K562 (cell line): ENCODE results near the gene MEF2B. TPM values are rescaled to one million over a fixed set of nuclear protein-coding genes. Genes with fewer than 3 reads are reported as not detected.

Experiments
- ATAC-seq: fragments of 200-7000 bp; cut with Tn5 transposase; 3 replicates; pipeline ENCODE4 v1.9.1; 2020; ENCODE audit warnings: moderate library complexity
- BruUV-seq: library from RNA; stranded (reverse); fragments of 400-500 nt; replicated peaks from 2 replicates; lab custom pipeline; 2021; lab: Mats Ljungman, UMichigan
- CTCF ChIA-PET: fragments of 300-600 bp; formaldehyde crosslinking; extraction: SDS; loops from one replicate; lab custom pipeline; 2021; ENCODE audit warnings: low intra/inter-chr PET ratio; lab: Yijun Ruan, JAX
- POLR2A ChIA-PET: fragments of 300-600, 350-650 bp; sonication (Branson Sonifier 250); formaldehyde crosslinking; extraction: SDS; loops from one replicate; lab custom pipeline; 2021; ENCODE audit warnings: antibody characterized with exemption, inconsistent platforms; lab: Yijun Ruan, JAX
- DNase-seq, 4 experiments: peaks; one replicate each; pipeline versions ENCODE4 v3.0.0 to v3.0.0-alpha.2; 2011 to 2018; ENCODE audit warnings: low spot score in 3 of 4, mixed read lengths in 3 of 4; ENCODE audit errors: extremely low read depth in 1 of 4
- FAIRE-seq: peaks from 2 replicates; lab custom pipeline; 2011; peaks lifted over from hg19 to GRCh38; lab: Jason Lieb, UNC
- H2AFZ ChIP-seq: 2 replicates; pipeline ENCODE4 v1.6.0; 2011; ENCODE audit warnings: low read depth, low read length, control low read depth, inconsistent platforms
- H3K27ac ChIP-seq: fragments of 200-600 bp; 3 replicates; pipeline ENCODE4 v1.8.0; 2011; ENCODE audit warnings: low read depth, mild to moderate bottlenecking, control low read depth, inconsistent platforms, low read length, moderate library complexity, mixed read lengths; ENCODE audit errors: extremely low read depth
- H3K27me3 ChIP-seq, 2 experiments: fragments of 300-600 bp in 1 of 2; 2 replicates in 1 of 2; 3 replicates in 1 of 2; pipeline versions ENCODE4 v1.6.0 to v1.8.0; 2011; ENCODE audit warnings: inconsistent platforms in 2 of 2, low read length in 2 of 2, mild to moderate bottlenecking in 1 of 2, mixed read lengths in 1 of 2, moderate library complexity in 1 of 2; ENCODE audit not compliant: control insufficient read depth in 2 of 2, insufficient read depth in 2 of 2
- H3K36me3 ChIP-seq: fragments of 300-600 bp; 3 replicates; pipeline ENCODE4 v1.8.0; 2011; ENCODE audit warnings: mild to moderate bottlenecking, low read length, inconsistent platforms; ENCODE audit not compliant: control insufficient read depth, insufficient read depth
- H3K4me1 ChIP-seq, 2 experiments: fragments of 200-600 bp in 1 of 2; replicated peaks in 1 of 2; 2 replicates in 1 of 2; 3 replicates in 1 of 2; pipeline versions ENCODE4 v1.5.1 to v1.8.0; 2011; ENCODE audit warnings: inconsistent platforms in 2 of 2, low read length in 2 of 2, mild to moderate bottlenecking in 1 of 2, mixed read lengths in 1 of 2, moderate library complexity in 1 of 2; ENCODE audit not compliant: control insufficient read depth in 2 of 2, insufficient read depth in 2 of 2
- H3K4me2 ChIP-seq: 2 replicates; pipeline ENCODE4 v1.6.1; 2011; ENCODE audit warnings: low read length, control low read depth, inconsistent platforms, mixed read lengths; ENCODE audit not compliant: insufficient read depth
- H3K4me3 ChIP-seq: fragments of 200-600 bp; sonication (generic), shearing (Covaris generic); 2 replicates; pipeline ENCODE4 v1.5.1; 2016; ENCODE audit warnings: control low read depth, inconsistent platforms
- H3K79me2 ChIP-seq: fragments of 200-600 bp; 3 replicates; pipeline ENCODE4 v1.8.0; 2011; ENCODE audit warnings: low read length, inconsistent platforms; ENCODE audit not compliant: control insufficient read depth, insufficient read depth
- H3K9ac ChIP-seq, 2 experiments: 2 replicates each; pipeline versions ENCODE4 v1.6.0 to v1.6.1; 2011; ENCODE audit warnings: low read depth in 2 of 2, low read length in 2 of 2, control low read depth in 1 of 2, inconsistent platforms in 1 of 2, mild to moderate bottlenecking in 1 of 2, mixed read lengths in 1 of 2; ENCODE audit not compliant: insufficient read depth in 1 of 2
- H3K9me1 ChIP-seq: one replicate; pipeline ENCODE4 v1.6.0; 2011; ENCODE audit warnings: inconsistent platforms, mild to moderate bottlenecking, low read length, moderate library complexity; ENCODE audit not compliant: control insufficient read depth, insufficient read depth
- H3K9me3 ChIP-seq: replicated peaks from 2 replicates; pipeline ENCODE4 v1.5.1; 2011; ENCODE audit warnings: low read depth, low read length, inconsistent platforms; ENCODE audit not compliant: control insufficient read depth, insufficient read depth
- H4K20me1 ChIP-seq: replicated peaks from 2 replicates; pipeline ENCODE4 v1.6.1; 2011; ENCODE audit warnings: low read length, inconsistent platforms, mixed read lengths; ENCODE audit not compliant: control insufficient read depth, insufficient read depth
- E2F4 ChIP-seq: sonication (generic); formaldehyde crosslinking; IDR thresholded peaks from 2 replicates; pipeline ENCODE4 v1.8.0; 2022; ENCODE audit warnings: mild to moderate bottlenecking, low read depth, missing genetic modification reagents
- E2F6 ChIP-seq, 2 experiments: IDR thresholded peaks; 2 replicates each; pipeline ENCODE4 v1.6.1; 2011; ENCODE audit warnings: borderline replicate concordance in 1 of 2, control low read depth in 1 of 2, low read depth in 1 of 2, low read length in 1 of 2, mild to moderate bottlenecking in 1 of 2, mixed read lengths in 1 of 2, moderate library complexity in 1 of 2; ENCODE audit not compliant: insufficient read depth in 1 of 2, insufficient read length in 1 of 2, poor library complexity in 1 of 2, severe bottlenecking in 1 of 2; ENCODE audit errors: extremely low read depth in 1 of 2
- MYNN ChIP-seq, 2 experiments: sonication (generic); formaldehyde crosslinking in 1 of 2; IDR thresholded peaks; 2 replicates each; pipeline versions ENCODE4 v1.5.0 to v1.6.1; 2016 to 2020; ENCODE audit warnings: antibody characterized with exemption in 1 of 2, missing genetic modification reagents in 1 of 2
- NCOR1 ChIP-seq: fragments of 450-650 bp; IDR thresholded peaks from 2 replicates; pipeline ENCODE4 v1.6.1; 2016; ENCODE audit warnings: mild to moderate bottlenecking, moderate library complexity
- NR3C1 ChIP-seq: sonication (generic); formaldehyde crosslinking; IDR thresholded peaks from 2 replicates; pipeline ENCODE4 v1.8.1; 2022; ENCODE audit warnings: missing genetic modification reagents
- PCBP2 ChIP-seq: fragments of 200-400 bp; formaldehyde crosslinking; IDR thresholded peaks from 2 replicates; pipeline ENCODE4 v1.6.1; 2018; ENCODE audit warnings: low read length, low read depth, mild to moderate bottlenecking, moderate library complexity; ENCODE audit not compliant: poor library complexity, severe bottlenecking
- PRDM10 ChIP-seq: fragments of 450-650 bp; IDR thresholded peaks from 2 replicates; pipeline ENCODE4 v1.6.1; 2018; ENCODE audit not compliant: partially characterized antibody
- RAD51 ChIP-seq: fragments of 450-650 bp; IDR thresholded peaks from 2 replicates; pipeline ENCODE4 v1.7.1; 2016; ENCODE audit warnings: low read depth, mild to moderate bottlenecking, borderline replicate concordance
- XRCC3 ChIP-seq: fragments of 450-650 bp; IDR thresholded peaks from 2 replicates; pipeline ENCODE4 v1.6.1; 2017; ENCODE audit warnings: mild to moderate bottlenecking, moderate library complexity
- ZNF639 ChIP-seq, 2 experiments: fragments of 200-800 bp in 1 of 2; sonication (Bioruptor generic) in 1 of 2; sonication (generic) in 1 of 2; formaldehyde crosslinking in 1 of 2; IDR thresholded peaks in 1 of 2; conservative IDR thresholded peaks in 1 of 2; 2 replicates each; pipeline versions ENCODE4 v1.5.0 to v1.6.1; 2016 to 2020; ENCODE audit warnings: missing compliant biosample characterization in 1 of 2, missing genetic modification characterization in 1 of 2, missing genetic modification reagents in 1 of 2
- WGBS: fragments of 100-300 bp; shearing (Covaris generic); methylation state at CpG from one replicate; pipeline ENCODE4 v1.1.6; 2016; ENCODE audit warnings: low coverage, mixed read lengths; ENCODE audit not compliant: insufficient coverage; ENCODE audit errors: missing lambda C conversion rate; 5-methylcytosine and 5-hydroxymethylcytosine counted together
- in situ Hi-C: fragments of 300-500 bp; cut with MboI; formaldehyde crosslinking; loops from 4 replicates; pipeline ENCODE4 v1.15.0; 2018; ENCODE audit warnings: inconsistent platforms, mixed read lengths
- intact Hi-C: fragments of 100-400 bp; cut with micrococcal nuclease; formaldehyde crosslinking; loops from 2 replicates; pipeline ENCODE4 v1.14.2; 2022
- polyA plus RNA-seq, 8 experiments: library from polyadenylated mRNA; depleted of rRNA in 4 of 8; stranded (reverse) in 5 of 8; unstranded in 3 of 8; fragments of >200 nt; fragmentation: Nextera tagmentation in 2 of 8; fragmentation: Illumina TruSeq in 1 of 8; extraction: Ambion mirVana in 2 of 8; extraction: Trizol in 1 of 8; gene quantifications; 2 replicates each; pipeline versions ENCODE4 v1.2.1 to v1.2.3, GENCODE V29; 2011 to 2014; ENCODE audit warnings: inconsistent platforms in 1 of 8, missing spikeins in 1 of 8
- total RNA-seq, 7 experiments: library from RNA; depleted of rRNA in 6 of 7; stranded (reverse); fragments of >200 nt in 6 of 7; fragmentation: Illumina TruSeq in 2 of 7; extraction: Trizol in 2 of 7; gene quantifications; 2 replicates each; pipeline versions ENCODE4 v1.2.1 to v1.2.3, GENCODE V29; 2011 to 2021; ENCODE audit warnings: low replicate concordance in 1 of 7

The MEF2B gene
- total and polyA plus RNA-seq, 9 of the 15 experiments (the other 6 are each of a cell fraction or from before 2014, with no cell fraction given): 0.14 to 1.9 (median 0.71) TPM; not detected in 3

GRCh38 chr19:19201697-19202630, 31.9 kb upstream of the MEF2B start:
- in situ Hi-C loops: no loop called here
- POLR2A ChIA-PET: interaction anchor here (0.6 to 1.8 kb wide), 6 partner anchors 8 to 109 kb away, joined by 3 to 8 read pairs (median 3); no protein-coding TSS in a partner anchor
- peak overlapping the region; percentile 84 to 91 for H3K9ac ChIP-seq
- intact Hi-C loops: no loop called here
- H3K36me3 ChIP-seq: peaks cover 46% of the 10 kb centered on the region; the same call in 2 of the 3 replicates
- no TSS peak for BruUV-seq
- H3K4me3 ChIP-seq: peak overlapping the region; percentile 43
- H3K79me2 ChIP-seq: peaks cover 20% of the 10 kb centered on the region
- H3K4me2 ChIP-seq: peak overlapping the region; percentile 90
- ATAC-seq (peak; percentile 2; the same call in 1 of the 3 replicates), DNase-seq (no peak), FAIRE-seq (peak; percentile 57)
- peaks cover 6 to 21% of the 10 kb centered on the region in 2 experiments; a peak in 3 of 5 replicates for H3K4me1 ChIP-seq
- 54% methylated on average over 17 of the region's 19 CpGs for WGBS
- H2AFZ ChIP-seq: 0 out of 2 replicates have a peak overlapping the region, but pooled peaks have one; percentile 63
- peaks cover 4% of the 10 kb centered on the region for H3K9me1 ChIP-seq
- no peaks in the 10 kb centered on the region for H3K27me3 ChIP-seq
- no peaks in the 10 kb centered on the region; the same call in 1 of the 2 replicates for H4K20me1 ChIP-seq
- CTCF ChIA-PET: no interaction called here
- no peaks in the 10 kb centered on the region for H3K9me3 ChIP-seq
- peak overlapping the region; percentile 79 for H3K27ac ChIP-seq
- TF ChIP-seq NCOR1 (no peak), E2F4 (CRISPR knock-in tag) (no peak), NR3C1 (CRISPR knock-in tag) (no peak), MYNN (IDR thresholded peaks at IDR 0.05) (0 out of 2 replicates have a peak, but pooled peaks have one; percentile 1), MYNN (CRISPR knock-in tag; IDR thresholded peaks at IDR 0.05) (no peak), PCBP2 (no peak), ZNF639 (CRISPR knock-in tag; conservative IDR thresholded peaks at IDR 0.05 in 1 of 2, IDR thresholded peaks at IDR 0.05 in 1 of 2) (no peak), PRDM10 (peak; percentile 66), XRCC3 (no peak), E2F6 (IDR thresholded peaks at IDR 0.05; ENCODE audit: borderline replicate concordance in 1 of 2, extremely low read depth in 1 of 2, insufficient read depth in 1 of 2, insufficient read length in 1 of 2, low read depth in 1 of 2, low read length in 1 of 2, poor library complexity in 1 of 2, severe bottlenecking in 1 of 2) (peak in 1 of 2 experiments; percentile 12), RAD51 (peak; percentile 66; the same call in 1 of the 2 replicates)
